PC-3 (cell line): ENCODE data around the gene F5.

Experiments used
- CTCF ChIP-seq: fragments of 300-600 bp; sonication (generic); conservative IDR thresholded peaks from 2 replicates; pipeline ENCODE4 v1.5.1; 2017; ENCODE audit warnings: antibody characterized with exemption, low read depth, mild to moderate bottlenecking, low read length
- EZH2 ChIP-seq: fragments of 300-600 bp; sonication (generic); IDR thresholded peaks from one replicate; pipeline ENCODE4 v1.6.1; 2017; ENCODE audit warnings: antibody characterized with exemption, mild to moderate bottlenecking, low read length; ENCODE audit not compliant: unreplicated experiment
- EZH2phosphoT487 ChIP-seq: fragments of 300-600 bp; sonication (generic); IDR thresholded peaks from 2 replicates; pipeline ENCODE4 v1.6.1; 2018; ENCODE audit warnings: mild to moderate bottlenecking, antibody characterized with exemption, low read length, borderline replicate concordance

- TF ChIP-seq CTCF (no peak), EZH2 (no peak), EZH2phosphoT487 (no peak)
These were observed 68.6 kb downstream of the F5 start for GRCh38 chr1:169517558-169518186.
